MM.1S (cell line): ENCODE measurements around the gene APOF.

Experiments
- DNase-seq: peaks from one replicate; pipeline ENCODE4 v3.0.0-alpha.2; 2015
- H2AFZ ChIP-seq: fragments of 300-600 bp; sonication (generic); 2 replicates; pipeline ENCODE4 v1.6.0; 2016; ENCODE audit warnings: antibody characterized with exemption, low read length
- H3F3A ChIP-seq: fragments of 300-600 bp; sonication (generic); 2 replicates; pipeline ENCODE4 v1.6.1; 2016; ENCODE audit warnings: mild to moderate bottlenecking, antibody characterized with exemption, low read length, moderate library complexity, mixed read lengths; ENCODE audit not compliant: insufficient read depth
- H3K27ac ChIP-seq: fragments of 300-600 bp; sonication (generic); 2 replicates; pipeline ENCODE4 v1.5.1; 2016; ENCODE audit warnings: mild to moderate bottlenecking, low read length
- H3K27me3 ChIP-seq: fragments of 300-600 bp; sonication (generic); replicated peaks from 2 replicates; pipeline ENCODE4 v1.6.0; 2016; ENCODE audit warnings: low read length; ENCODE audit not compliant: insufficient read depth
- H3K36me3 ChIP-seq: fragments of 300-600 bp; sonication (generic); replicated peaks from 2 replicates; pipeline ENCODE4 v1.6.1; 2016; ENCODE audit warnings: mild to moderate bottlenecking, low read length, mixed read lengths; ENCODE audit not compliant: insufficient read depth
- H3K4me1 ChIP-seq: fragments of 300-600 bp; sonication (generic); 2 replicates; pipeline ENCODE4 v1.6.1; 2016; ENCODE audit warnings: low read length, mixed read lengths
- H3K4me2 ChIP-seq: fragments of 300-600 bp; sonication (generic); 2 replicates; pipeline ENCODE4 v1.6.0; 2016; ENCODE audit warnings: low read depth, low read length
- H3K4me3 ChIP-seq: fragments of 300-600 bp; sonication (generic); 2 replicates; pipeline ENCODE4 v1.5.1; 2016; ENCODE audit warnings: low read length, mixed read lengths
- H3K79me2 ChIP-seq: fragments of 300-600 bp; sonication (generic); 2 replicates; pipeline ENCODE4 v1.6.1; 2016; ENCODE audit warnings: mixed run types, low read length, mixed read lengths
- H3K9ac ChIP-seq: fragments of 300-600 bp; sonication (generic); 2 replicates; pipeline ENCODE4 v1.6.1; 2016; ENCODE audit warnings: low read length, mixed read lengths
- H3K9me2 ChIP-seq: fragments of 300-600 bp; sonication (generic); replicated peaks from 2 replicates; pipeline ENCODE4 v1.6.1; 2016; ENCODE audit warnings: mild to moderate bottlenecking, low read length, mixed read lengths; ENCODE audit not compliant: insufficient read depth
- H3K9me3 ChIP-seq: fragments of 300-600 bp; sonication (generic); replicated peaks from 2 replicates; pipeline ENCODE4 v1.6.1; 2016; ENCODE audit warnings: mild to moderate bottlenecking, low read length, mixed read lengths; ENCODE audit not compliant: insufficient read depth
- H4K20me1 ChIP-seq: fragments of 300-600 bp; sonication (generic); 2 replicates; pipeline ENCODE4 v1.6.1; 2016; ENCODE audit warnings: mild to moderate bottlenecking, low read length, moderate library complexity, mixed read lengths; ENCODE audit not compliant: insufficient read depth
- EZH2 ChIP-seq: fragments of 300-600 bp; sonication (generic); optimal IDR thresholded peaks from 2 replicates; pipeline ENCODE3; 2017; ENCODE audit warnings: low read depth, mild to moderate bottlenecking, antibody characterized with exemption, low read length, mixed read lengths
- EZH2phosphoT487 ChIP-seq: fragments of 300-600 bp; sonication (generic); IDR thresholded peaks from 2 replicates; pipeline ENCODE4 v1.6.1; 2018; ENCODE audit warnings: antibody characterized with exemption, low read length
- TF ChIP-seq, protein P1 (sequence below): fragments of 300-600 bp; sonication (generic); IDR thresholded peaks from 2 replicates; pipeline ENCODE4 v1.5.1; 2016; ENCODE audit warnings: antibody characterized with exemption, low read length, mixed read lengths

APOF gene

DNA sequence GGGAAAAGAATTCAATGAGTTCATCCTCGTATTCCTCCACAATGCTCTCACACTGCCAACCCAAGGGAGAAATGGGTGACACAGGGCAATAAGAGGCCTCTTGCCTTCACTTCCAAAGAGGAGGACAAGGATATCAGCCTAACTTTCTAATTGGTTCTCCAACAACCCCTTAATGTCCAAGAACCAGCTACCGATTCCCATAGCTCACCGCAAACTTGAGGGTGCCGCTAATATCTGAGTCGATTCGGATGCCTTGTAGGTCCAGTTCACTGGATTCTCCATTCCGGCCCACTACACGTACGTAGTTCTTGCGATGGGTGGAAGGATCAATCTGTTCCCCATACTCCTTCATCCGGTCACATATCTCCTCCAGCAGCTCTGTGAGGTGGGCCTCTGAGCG is 51.7 kb downstream of the APOF start:
- H3K4me2 ChIP-seq, result no peak overlapping the region
- H3K27ac ChIP-seq, result no peak overlapping the region
- no peaks in the 10 kb centered on the region for H3K9me2 ChIP-seq

More for the DNA sequence above, 51.7 kb downstream of the APOF start:
- TF ChIP-seq EZH2 (no peak), EZH2phosphoT487 (no peak)
- TF ChIP-seq, protein P1, sequence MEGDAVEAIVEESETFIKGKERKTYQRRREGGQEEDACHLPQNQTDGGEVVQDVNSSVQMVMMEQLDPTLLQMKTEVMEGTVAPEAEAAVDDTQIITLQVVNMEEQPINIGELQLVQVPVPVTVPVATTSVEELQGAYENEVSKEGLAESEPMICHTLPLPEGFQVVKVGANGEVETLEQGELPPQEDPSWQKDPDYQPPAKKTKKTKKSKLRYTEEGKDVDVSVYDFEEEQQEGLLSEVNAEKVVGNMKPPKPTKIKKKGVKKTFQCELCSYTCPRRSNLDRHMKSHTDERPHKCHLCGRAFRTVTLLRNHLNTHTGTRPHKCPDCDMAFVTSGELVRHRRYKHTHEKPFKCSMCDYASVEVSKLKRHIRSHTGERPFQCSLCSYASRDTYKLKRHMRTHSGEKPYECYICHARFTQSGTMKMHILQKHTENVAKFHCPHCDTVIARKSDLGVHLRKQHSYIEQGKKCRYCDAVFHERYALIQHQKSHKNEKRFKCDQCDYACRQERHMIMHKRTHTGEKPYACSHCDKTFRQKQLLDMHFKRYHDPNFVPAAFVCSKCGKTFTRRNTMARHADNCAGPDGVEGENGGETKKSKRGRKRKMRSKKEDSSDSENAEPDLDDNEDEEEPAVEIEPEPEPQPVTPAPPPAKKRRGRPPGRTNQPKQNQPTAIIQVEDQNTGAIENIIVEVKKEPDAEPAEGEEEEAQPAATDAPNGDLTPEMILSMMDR, result no peak
- Histone ChIP-seq H2AFZ (no peak overlapping the region), H3K27me3 (no peaks in the 10 kb centered on the region), H3F3A (no peaks in the 10 kb centered on the region), H4K20me1 (no peaks in the 10 kb centered on the region), H3K4me3 (no peak overlapping the region), H3K4me1 (peaks cover 5% of the 10 kb centered on the region; the same call in 1 of the 2 replicates), H3K79me2 (peaks cover 18% of the 10 kb centered on the region), H3K9ac (no peak overlapping the region), H3K36me3 (no peaks in the 10 kb centered on the region), H3K9me3 (no peaks in the 10 kb centered on the region)
- no peak for DNase-seq
